Mesodermal cell (in vitro differentiated cells): ENCODE data around the gene SULT2B1.

Experiments
- H3K27ac ChIP-seq: 2 replicates; pipeline ENCODE4 v1.7.0; 2013; ENCODE audit warnings: mild to moderate bottlenecking, low read depth, low read length, moderate library complexity; ENCODE audit not compliant: severe bottlenecking
- H3K36me3 ChIP-seq: 2 replicates; pipeline ENCODE4 v1.7.1; 2013; ENCODE audit warnings: mild to moderate bottlenecking, low read length, moderate library complexity; ENCODE audit not compliant: control insufficient read depth, insufficient read depth
- H3K4me1 ChIP-seq: one replicate; pipeline ENCODE4 v1.7.1; 2013; ENCODE audit warnings: mild to moderate bottlenecking, low read length; ENCODE audit not compliant: insufficient read depth, control insufficient read depth, poor library complexity, severe bottlenecking
- H3K4me3 ChIP-seq: 2 replicates; pipeline ENCODE4 v1.7.0; 2013; ENCODE audit warnings: low read length, control low read depth, mild to moderate bottlenecking; ENCODE audit not compliant: insufficient read depth, poor library complexity, severe bottlenecking; ENCODE audit errors: extremely low read depth
- H3K9me3 ChIP-seq: 2 replicates; pipeline ENCODE4 v1.7.1; 2013; ENCODE audit warnings: mild to moderate bottlenecking, low read length, moderate library complexity; ENCODE audit not compliant: control insufficient read depth
- WGBS, 2 experiments: methylation state at CpG; one replicate each; pipeline ENCODE4 v1.1.5; 2013; ENCODE audit warnings: missing lambda C conversion rate in 2 of 2; ENCODE audit not compliant: insufficient coverage in 2 of 2; 5-methylcytosine and 5-hydroxymethylcytosine counted together

Gene SULT2B1

GRCh38 chr19:48615231-48616040 is 63.5 kb downstream of the SULT2B1 start:
- peaks cover 31% of the 10 kb centered on the region for H3K4me1 ChIP-seq
- no peak overlapping the region for H3K4me3 ChIP-seq
- 87 to 96% methylated on average over 7 to 16 of the region's 19 CpGs for WGBS, 2 experiments
- no peaks in the 10 kb centered on the region for H3K9me3 ChIP-seq
- H3K36me3 ChIP-seq, result peaks cover 44% of the 10 kb centered on the region
- peak overlapping the region; percentile 43 for H3K27ac ChIP-seq

GRCh38 chr19:48616041-48616436 is 64.1 kb downstream of the SULT2B1 start:
- no peaks in the 10 kb centered on the region for H3K9me3 ChIP-seq
- peaks cover 31% of the 10 kb centered on the region for H3K4me1 ChIP-seq
- WGBS, 2 experiments, result 96% methylated on average over 10 to 15 of the region's 16 CpGs
- H3K4me3 ChIP-seq, result no peak overlapping the region
- H3K27ac ChIP-seq, result peak overlapping the region; percentile 16
- peaks cover 44% of the 10 kb centered on the region for H3K36me3 ChIP-seq

- peaks cover 31% of the 10 kb centered on the region for H3K4me1 ChIP-seq
- H3K9me3 ChIP-seq, result no peaks in the 10 kb centered on the region
- H3K36me3 ChIP-seq, result peaks cover 44% of the 10 kb centered on the region
- H3K4me3 ChIP-seq, result peak overlapping the region; percentile 100
- H3K27ac ChIP-seq, result no peak overlapping the region
- WGBS, 2 experiments, result 92 to 97% methylated on average over 6 to 10 of the region's 12 CpGs
Measured at GRCh38 chr19:48616491-48617056, 64.6 kb downstream of the SULT2B1 start.

- peaks cover 31% of the 10 kb centered on the region for H3K4me1 ChIP-seq
- H3K36me3 ChIP-seq, result peaks cover 44% of the 10 kb centered on the region
- peak overlapping the region; percentile 100 for H3K4me3 ChIP-seq
- H3K27ac ChIP-seq, result peak overlapping the region; percentile 49
- 90 to 92% methylated on average over 12 to 14 of the region's 18 CpGs for WGBS, 2 experiments
- no peaks in the 10 kb centered on the region for H3K9me3 ChIP-seq
Measured at GRCh38 chr19:48617146-48617937, 65.4 kb downstream of the SULT2B1 start.

GRCh38 chr19:48618278-48618915 is 66.4 kb downstream of the SULT2B1 start:
- H3K36me3 ChIP-seq, result peaks cover 44% of the 10 kb centered on the region
- peak overlapping the region; percentile 100 for H3K4me3 ChIP-seq
- H3K27ac ChIP-seq, result peak overlapping the region; percentile 94
- WGBS, 2 experiments, result 2 to 3% methylated on average over 16 to 18 of the region's 18 CpGs
- H3K4me1 ChIP-seq, result peaks cover 31% of the 10 kb centered on the region
- H3K9me3 ChIP-seq, result no peaks in the 10 kb centered on the region

- 0 to 1% methylated on average over 64 to 67 of the region's 69 CpGs for WGBS, 2 experiments
- peak within 1 kb of the TSS; percentile 94 for H3K27ac ChIP-seq
- peaks cover 44% of the 10 kb centered on the region for H3K36me3 ChIP-seq
- H3K4me1 ChIP-seq, result peaks cover 31% of the 10 kb centered on the region
- no peaks in the 10 kb centered on the region for H3K9me3 ChIP-seq
- H3K4me3 ChIP-seq, result peak within 1 kb of the TSS; percentile 100
Measured at GRCh38 chr19:48618916-48619691, 67.1 kb downstream of the SULT2B1 start, which contains the start of the genes RPL18 and SPHK2. Gene RPL18 (minus strand): TSS chr19:48619178. CDS start chr19:48619143, 35 bp downstream. Gene SPHK2 (plus strand): TSS chr19:48619506. CDS start chr19:48620515, 1,009 bp downstream.

GRCh38 chr19:48619692-48620585 is 68.0 kb downstream of the SULT2B1 start:
- H3K9me3 ChIP-seq, result no peaks in the 10 kb centered on the region
- peaks cover 28% of the 10 kb centered on the region for H3K4me1 ChIP-seq
- H3K36me3 ChIP-seq, result peaks cover 37% of the 10 kb centered on the region
- peak overlapping the region; percentile 94 for H3K27ac ChIP-seq
- WGBS, 2 experiments, result 44 to 50% methylated on average over 2 to 4 of the region's 6 CpGs
- peak overlapping the region; percentile 100 for H3K4me3 ChIP-seq

GRCh38 chr19:48623556-48624066 is 71.6 kb downstream of the SULT2B1 start:
- Histone ChIP-seq H3K36me3 (peaks cover 6% of the 10 kb centered on the region), H3K27ac (peak overlapping the region; percentile 96), H3K9me3 (no peaks in the 10 kb centered on the region), H3K4me3 (peak overlapping the region; percentile 58), H3K4me1 (no peaks in the 10 kb centered on the region)
- 35 to 37% methylated on average over 8 of the region's 8 CpGs for WGBS, 2 experiments

GRCh38 chr19:48624067-48624594 is 72.2 kb downstream of the SULT2B1 start:
- Histone ChIP-seq H3K4me1 (no peaks in the 10 kb centered on the region), H3K4me3 (peak overlapping the region; percentile 58), H3K27ac (peak overlapping the region; percentile 96), H3K36me3 (peaks cover 5% of the 10 kb centered on the region), H3K9me3 (no peaks in the 10 kb centered on the region)
- WGBS, 2 experiments, result 0 to 1% methylated on average over 16 to 34 of the region's 40 CpGs
